ENCODE results near the gene PDE4A.

Gene PDE4A

GRCh38 chr19:10427169-10427568, 6.8 kb downstream of the PDE4A start:
- H3K4me1 Mint-ChIP-seq (ENCODE audit: low read depth): peaks cover 65% of the 10 kb centered on the region
- H3K4me3 Mint-ChIP-seq: peak overlapping the region; percentile 10
- peaks cover 31% of the 10 kb centered on the region for H3K27me3 Mint-ChIP-seq (ENCODE audit: low read depth)
- H3K36me3 Mint-ChIP-seq (ENCODE audit: low read depth): peaks cover 27% of the 10 kb centered on the region
- H3K27ac Mint-ChIP-seq: peak overlapping the region; percentile 85
- no peaks in the 10 kb centered on the region for H3K9me3 Mint-ChIP-seq

- peak overlapping the region; percentile 85 for H3K27ac Mint-ChIP-seq
- no peak overlapping the region for H3K4me3 Mint-ChIP-seq
- H3K4me1 Mint-ChIP-seq (ENCODE audit: low read depth): peaks cover 64% of the 10 kb centered on the region
- H3K36me3 Mint-ChIP-seq (ENCODE audit: low read depth): peaks cover 29% of the 10 kb centered on the region
- H3K9me3 Mint-ChIP-seq: no peaks in the 10 kb centered on the region
- H3K27me3 Mint-ChIP-seq (ENCODE audit: low read depth): peaks cover 31% of the 10 kb centered on the region
Observed at GRCh38 chr19:10428996-10429381, 8.7 kb downstream of the PDE4A start.

- H3K4me3 Mint-ChIP-seq: peak overlapping the region; percentile 86
- no peaks in the 10 kb centered on the region for H3K9me3 Mint-ChIP-seq
- peak overlapping the region; percentile 88 for H3K27ac Mint-ChIP-seq
- H3K36me3 Mint-ChIP-seq (ENCODE audit: low read depth): peaks cover 29% of the 10 kb centered on the region
- H3K4me1 Mint-ChIP-seq (ENCODE audit: low read depth): peaks cover 58% of the 10 kb centered on the region
- H3K27me3 Mint-ChIP-seq (ENCODE audit: low read depth): peaks cover 31% of the 10 kb centered on the region
Observed at GRCh38 chr19:10430505-10431253, 10.3 kb downstream of the PDE4A start.

- peak overlapping the region; percentile 86 for H3K4me3 Mint-ChIP-seq
- H3K9me3 Mint-ChIP-seq: no peaks in the 10 kb centered on the region
- H3K36me3 Mint-ChIP-seq (ENCODE audit: low read depth): peaks cover 29% of the 10 kb centered on the region
- H3K27ac Mint-ChIP-seq: peak overlapping the region; percentile 88
- H3K27me3 Mint-ChIP-seq (ENCODE audit: low read depth): peaks cover 31% of the 10 kb centered on the region
- H3K4me1 Mint-ChIP-seq (ENCODE audit: low read depth): peaks cover 58% of the 10 kb centered on the region
Observed at GRCh38 chr19:10431254-10431942, 11.1 kb downstream of the PDE4A start.

GRCh38 chr19:10431943-10432735, 11.8 kb downstream of the PDE4A start:
- Mint-ChIP-seq H3K27me3 (ENCODE audit: low read depth) (peaks cover 31% of the 10 kb centered on the region), H3K4me3 (peak overlapping the region; percentile 86), H3K4me1 (ENCODE audit: low read depth) (peaks cover 56% of the 10 kb centered on the region), H3K27ac (peak overlapping the region; percentile 88), H3K9me3 (no peaks in the 10 kb centered on the region), H3K36me3 (ENCODE audit: low read depth) (peaks cover 29% of the 10 kb centered on the region)

- Mint-ChIP-seq H3K27me3 (ENCODE audit: low read depth) (peaks cover 31% of the 10 kb centered on the region), H3K4me3 (no peak overlapping the region), H3K27ac (no peak overlapping the region), H3K9me3 (no peaks in the 10 kb centered on the region), H3K36me3 (ENCODE audit: low read depth) (peaks cover 29% of the 10 kb centered on the region), H3K4me1 (ENCODE audit: low read depth) (peaks cover 50% of the 10 kb centered on the region)
Observed at GRCh38 chr19:10432736-10433130, 12.4 kb downstream of the PDE4A start.

GRCh38 chr19:10433131-10433536, 12.8 kb downstream of the PDE4A start:
- Mint-ChIP-seq H3K9me3 (no peaks in the 10 kb centered on the region), H3K4me3 (peak overlapping the region; percentile 33), H3K4me1 (ENCODE audit: low read depth) (peaks cover 46% of the 10 kb centered on the region), H3K36me3 (ENCODE audit: low read depth) (peaks cover 28% of the 10 kb centered on the region), H3K27me3 (ENCODE audit: low read depth) (peaks cover 29% of the 10 kb centered on the region), H3K27ac (peak overlapping the region; percentile 70)

- Mint-ChIP-seq H3K9me3 (no peaks in the 10 kb centered on the region), H3K36me3 (ENCODE audit: low read depth) (peaks cover 9% of the 10 kb centered on the region), H3K4me3 (no peak overlapping the region), H3K4me1 (ENCODE audit: low read depth) (peaks cover 14% of the 10 kb centered on the region), H3K27ac (no peak overlapping the region), H3K27me3 (ENCODE audit: low read depth) (no peaks in the 10 kb centered on the region)
Observed at GRCh38 chr19:10439588-10439987, 19.2 kb downstream of the PDE4A start.

- Mint-ChIP-seq H3K27ac (no peak overlapping the region), H3K36me3 (ENCODE audit: low read depth) (peaks cover 14% of the 10 kb centered on the region), H3K4me1 (ENCODE audit: low read depth) (peaks cover 8% of the 10 kb centered on the region), H3K27me3 (ENCODE audit: low read depth) (no peaks in the 10 kb centered on the region), H3K9me3 (no peaks in the 10 kb centered on the region), H3K4me3 (no peak overlapping the region)
Observed at GRCh38 chr19:10442698-10443097, 22.4 kb downstream of the PDE4A start.

GRCh38 chr19:10449037-10449436, 28.7 kb downstream of the PDE4A start:
- Mint-ChIP-seq H3K4me1 (ENCODE audit: low read depth) (peaks cover 22% of the 10 kb centered on the region), H3K4me3 (no peak overlapping the region), H3K9me3 (no peaks in the 10 kb centered on the region), H3K36me3 (ENCODE audit: low read depth) (peaks cover 35% of the 10 kb centered on the region), H3K27ac (peak overlapping the region; percentile 28), H3K27me3 (ENCODE audit: low read depth) (no peaks in the 10 kb centered on the region)

GRCh38 chr19:10450191-10450852, 30.0 kb downstream of the PDE4A start:
- Mint-ChIP-seq H3K27ac (peak overlapping the region; percentile 60), H3K9me3 (no peaks in the 10 kb centered on the region), H3K36me3 (ENCODE audit: low read depth) (peaks cover 31% of the 10 kb centered on the region), H3K27me3 (ENCODE audit: low read depth) (no peaks in the 10 kb centered on the region), H3K4me3 (no peak overlapping the region), H3K4me1 (ENCODE audit: low read depth) (peaks cover 22% of the 10 kb centered on the region)

GRCh38 chr19:10450853-10451609, 30.7 kb downstream of the PDE4A start:
- Mint-ChIP-seq H3K36me3 (ENCODE audit: low read depth) (peaks cover 34% of the 10 kb centered on the region), H3K27me3 (ENCODE audit: low read depth) (no peaks in the 10 kb centered on the region), H3K4me3 (no peak overlapping the region), H3K9me3 (no peaks in the 10 kb centered on the region), H3K4me1 (ENCODE audit: low read depth) (peaks cover 22% of the 10 kb centered on the region), H3K27ac (no peak overlapping the region)

GRCh38 chr19:10452726-10453618, 32.6 kb downstream of the PDE4A start:
- H3K4me3 Mint-ChIP-seq: no peak overlapping the region
- peaks cover 17% of the 10 kb centered on the region for H3K4me1 Mint-ChIP-seq (ENCODE audit: low read depth)
- H3K9me3 Mint-ChIP-seq: no peaks in the 10 kb centered on the region
- no peaks in the 10 kb centered on the region for H3K27me3 Mint-ChIP-seq (ENCODE audit: low read depth)
- H3K27ac Mint-ChIP-seq: no peak overlapping the region
- peaks cover 28% of the 10 kb centered on the region for H3K36me3 Mint-ChIP-seq (ENCODE audit: low read depth)

Measured in T-helper 1 cell treated with Interleukin-12 subunit alpha and Interleukin-12 subunit beta and Interleukin-4 antibody, amounts not matched to agents 30 μg/mL and 1 μg/mL, for 36 hours (primary cell).